ENCODE data around the gene CLIP4. TPM values are rescaled to one million over a fixed set of nuclear protein-coding genes. Genes with fewer than 3 reads are reported as not detected.
A peak's percentile ranks its signal among the peaks of the same experiment; 100 is the strongest.
"Not testable (repeated sequence)": the region's sequence is repeated elsewhere in the genome, so short reads cannot be mapped to it uniquely, and the experiment has no call there.

The CLIP4 gene
- polyA plus RNA-seq, 3 donors from 2014 or later: 20.4 to 32.7 (median 20.5) TPM

DNA sequence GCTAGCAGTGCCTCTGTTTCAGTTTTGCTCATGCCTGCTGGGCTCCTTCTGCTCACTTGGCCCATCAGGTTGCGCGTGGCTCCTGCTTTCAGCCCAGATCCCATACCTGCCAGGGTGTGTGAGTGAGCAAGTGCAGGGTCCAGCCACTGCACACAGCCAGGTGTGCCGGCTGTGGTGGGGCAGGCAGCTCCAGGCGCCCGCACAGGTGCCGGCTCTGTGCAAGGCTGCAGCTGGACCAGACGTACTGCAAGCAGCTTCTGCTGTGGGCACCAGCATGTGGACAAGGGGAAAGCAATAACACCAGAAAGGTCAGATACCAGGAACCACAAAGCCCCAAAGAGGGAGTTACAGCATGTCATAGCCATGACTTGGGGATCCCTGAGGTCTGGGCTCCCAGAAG is 35.3 kb upstream of the CLIP4 start:
- H3K4me3 Mint-ChIP-seq: no peak overlapping the region
- peaks cover 0 to 12% (median 0%) of the 10 kb centered on the region in 3 donors for H3K36me3 Mint-ChIP-seq
- peaks cover 0 to 2% (median 0%) of the 10 kb centered on the region in 3 donors for H3K27me3 Mint-ChIP-seq (ENCODE audit: low read depth in 3 of 3)
- no peak for DNase-seq
- no peaks in the 10 kb centered on the region for H3K9me3 Mint-ChIP-seq
- H3K4me1 Mint-ChIP-seq: no peaks in the 10 kb centered on the region
- H3K27ac Mint-ChIP-seq: no peak overlapping the region

DNA sequence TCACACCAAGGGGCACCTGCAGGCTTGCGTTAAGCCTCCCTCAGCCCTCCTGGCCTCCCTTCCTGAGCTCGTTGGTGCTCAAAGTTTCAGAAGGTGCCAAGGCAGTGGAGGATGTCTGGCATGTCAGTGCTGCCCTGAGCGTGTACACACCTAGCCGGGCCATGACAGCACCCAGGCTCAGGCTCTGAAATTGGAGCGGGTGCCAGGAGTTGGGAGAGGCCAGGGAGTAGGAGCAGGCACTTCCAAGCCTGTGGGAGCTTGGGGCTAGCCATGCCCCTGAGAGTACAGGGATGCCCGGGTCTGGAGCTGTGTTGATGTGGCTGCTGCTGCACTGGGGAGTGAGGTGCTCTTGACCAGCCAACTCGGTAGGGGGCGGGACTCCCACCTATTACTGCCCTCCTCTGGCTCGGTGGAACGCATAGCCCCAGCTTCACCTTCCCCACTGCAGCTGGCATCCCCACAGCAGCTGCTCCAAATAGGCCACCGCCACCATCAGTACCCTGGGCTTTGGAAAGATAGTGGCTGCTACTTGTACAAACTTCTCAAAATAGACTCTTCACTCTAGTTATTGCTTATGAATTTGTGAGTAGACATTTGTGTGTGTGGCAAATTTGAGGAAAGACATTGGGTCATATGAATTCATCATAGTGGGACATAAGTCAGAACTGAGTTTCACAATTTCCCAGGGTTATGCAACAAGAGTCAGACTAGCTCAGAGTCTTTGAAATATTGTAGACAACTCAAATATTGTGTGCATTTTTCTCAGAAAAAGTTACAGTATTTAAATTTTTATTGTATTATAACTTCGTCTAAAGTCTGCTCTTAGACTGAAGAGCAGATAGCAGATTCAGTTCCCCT is 34.1 kb upstream of the CLIP4 start:
- no peak overlapping the region for H3K4me3 Mint-ChIP-seq

DNA sequence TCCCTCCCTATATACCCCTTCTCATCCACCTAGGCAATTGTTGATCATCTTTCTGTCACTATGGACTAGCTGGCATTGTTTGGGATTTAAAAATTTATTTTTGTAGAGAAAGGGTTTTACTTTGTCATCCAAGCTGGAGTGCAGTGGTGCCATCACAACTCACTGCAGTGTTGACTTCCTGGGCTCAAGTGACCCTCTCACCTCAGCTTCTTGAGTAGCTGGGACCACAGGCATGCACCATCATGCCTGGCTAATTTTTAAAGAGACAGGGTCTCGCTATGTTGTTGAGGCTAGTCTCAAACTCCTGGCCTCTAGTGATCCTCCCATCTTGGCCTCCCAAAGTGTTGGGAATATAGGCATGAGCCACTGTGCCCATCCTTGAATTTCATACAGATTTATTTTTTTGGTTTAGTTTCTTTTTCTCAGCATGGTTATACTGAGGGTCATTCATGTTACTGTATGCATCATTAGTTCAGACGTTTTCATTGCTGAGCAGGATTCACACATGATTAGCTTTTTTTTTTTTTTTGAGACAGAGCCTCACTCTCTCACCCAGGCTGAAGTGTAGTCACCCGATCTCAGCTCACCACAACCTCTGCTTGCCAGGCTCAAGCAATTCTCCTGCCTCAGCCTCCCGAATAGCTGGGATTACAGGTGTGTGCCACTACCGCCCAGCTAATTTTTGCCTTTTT is 32.3 kb upstream of the CLIP4 start:
- Mint-ChIP-seq H3K36me3 (peaks cover 0 to 6% (median 0%) of the 10 kb centered on the region in 3 donors), H3K9me3 (no peaks in the 10 kb centered on the region), H3K4me1 (no peaks in the 10 kb centered on the region), H3K27me3 (ENCODE audit: low read depth in 3 of 3) (peaks cover 0 to 2% (median 0%) of the 10 kb centered on the region in 3 donors), H3K4me3 (no peak overlapping the region), H3K27ac (peak overlapping the region in 1 of 6 donors; percentile 10)
- no peak for DNase-seq

More for the DNA sequence above, 34.1 kb upstream of the CLIP4 start:
- Mint-ChIP-seq H3K27ac (no peak overlapping the region), H3K36me3 (peaks cover 0 to 12% (median 0%) of the 10 kb centered on the region in 3 donors), H3K27me3 (ENCODE audit: low read depth in 3 of 3) (peaks cover 0 to 2% (median 0%) of the 10 kb centered on the region in 3 donors), H3K9me3 (no peaks in the 10 kb centered on the region), H3K4me1 (no peaks in the 10 kb centered on the region)
- no peak for DNase-seq

DNA sequence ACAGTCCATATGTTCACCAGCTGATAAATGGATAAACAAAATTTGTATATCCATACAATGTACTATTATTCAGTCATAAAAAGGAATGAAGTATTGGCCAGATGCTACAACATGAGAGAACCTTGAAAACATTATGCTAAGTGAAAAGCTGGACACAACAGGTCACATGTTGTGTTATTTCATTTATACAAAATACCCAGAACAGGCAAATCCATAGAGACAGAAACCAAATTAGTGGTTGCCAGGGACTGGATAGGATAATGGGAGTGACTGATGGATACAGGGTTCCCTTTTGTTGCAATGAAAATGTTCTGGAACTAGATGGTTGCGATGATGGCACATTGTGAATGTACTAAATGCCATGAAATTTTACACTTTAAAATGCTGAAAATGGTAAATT is 30.7 kb upstream of the CLIP4 start:
- Mint-ChIP-seq H3K9me3 (no peaks in the 10 kb centered on the region), H3K27ac (no peak overlapping the region), H3K4me3 (no peak overlapping the region), H3K4me1 (no peaks in the 10 kb centered on the region), H3K36me3 (peaks cover 0 to 6% (median 0%) of the 10 kb centered on the region in 3 donors), H3K27me3 (ENCODE audit: low read depth in 3 of 3) (peaks cover 0 to 2% (median 0%) of the 10 kb centered on the region in 3 donors)
- no peak for DNase-seq

DNA sequence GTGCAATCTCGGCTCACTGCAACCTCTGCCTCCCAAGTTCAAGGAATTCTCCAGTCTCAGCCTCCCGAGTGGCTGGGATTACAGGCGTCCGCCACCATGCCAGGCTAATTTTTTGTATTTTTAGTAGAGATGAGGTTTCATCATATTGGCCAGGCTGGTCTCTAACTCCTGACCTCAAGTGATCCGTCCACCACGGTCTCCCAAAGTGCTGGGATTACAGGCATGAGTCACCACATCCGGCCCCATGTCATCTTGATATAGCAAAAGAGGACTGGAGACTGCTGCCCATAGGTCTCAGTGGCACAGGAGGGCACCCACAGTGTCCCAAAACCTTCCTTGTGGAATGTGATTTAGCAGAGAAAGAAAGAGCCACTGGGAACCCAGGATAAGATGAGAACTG is 24.9 kb upstream of the CLIP4 start:
- H3K36me3 Mint-ChIP-seq; H3K4me1 Mint-ChIP-seq; DNase-seq; H3K4me3 Mint-ChIP-seq; H3K9me3 Mint-ChIP-seq; H3K27me3 Mint-ChIP-seq (ENCODE audit: low read depth in 3 of 3); H3K27ac Mint-ChIP-seq: not testable (repeated sequence)

DNA sequence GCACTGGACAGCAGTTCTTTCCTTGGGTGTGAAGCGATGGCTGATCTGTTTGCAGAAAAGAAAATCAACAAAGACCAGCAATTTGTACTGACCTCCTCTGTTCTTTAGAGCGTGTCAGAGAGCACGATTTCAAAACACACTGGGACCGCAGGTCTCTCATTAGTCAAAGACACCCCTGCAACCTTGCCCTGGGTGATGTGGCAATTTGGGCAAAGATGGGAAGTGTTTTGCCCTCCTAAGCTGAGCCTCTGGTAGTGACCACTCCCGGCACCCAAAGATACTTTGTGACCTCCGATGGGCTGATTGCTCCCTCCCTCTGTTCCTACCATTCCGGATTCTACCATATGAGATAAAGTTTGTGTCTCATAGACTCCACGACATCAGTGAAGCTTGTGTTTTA is 18.2 kb upstream of the CLIP4 start:
- no peak for DNase-seq
- Mint-ChIP-seq H3K27me3 (ENCODE audit: low read depth in 3 of 3) (peaks cover 0 to 3% (median 0%) of the 10 kb centered on the region in 3 donors), H3K9me3 (peaks cover 0 to 2% (median 0%) of the 10 kb centered on the region in 6 donors), H3K4me3 (no peak overlapping the region), H3K27ac (no peak overlapping the region), H3K4me1 (no peaks in the 10 kb centered on the region), H3K36me3 (no peaks in the 10 kb centered on the region)

DNA sequence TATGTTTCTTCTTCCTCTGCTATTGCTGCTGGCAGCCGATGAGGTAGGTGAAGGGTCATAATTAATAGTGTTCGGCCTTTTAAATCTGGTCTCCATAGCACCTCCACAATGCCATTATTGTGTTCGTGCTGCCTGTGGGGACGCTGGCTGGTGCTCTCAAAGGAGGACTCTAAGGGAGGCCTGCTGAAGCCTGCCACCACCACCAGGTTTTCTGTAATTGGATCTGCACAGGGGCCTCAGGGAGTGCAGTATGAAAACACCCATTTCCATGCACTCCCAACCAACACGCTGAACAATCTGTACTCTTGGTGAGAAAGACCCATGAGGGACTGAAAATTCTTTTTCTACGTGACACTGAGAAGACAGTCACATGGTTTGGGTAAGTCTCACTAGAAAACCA is 17.6 kb upstream of the CLIP4 start:
- Mint-ChIP-seq H3K27ac (no peak overlapping the region), H3K4me1 (no peaks in the 10 kb centered on the region), H3K9me3 (peaks cover 0 to 2% (median 0%) of the 10 kb centered on the region in 6 donors), H3K4me3 (no peak overlapping the region), H3K36me3 (no peaks in the 10 kb centered on the region), H3K27me3 (ENCODE audit: low read depth in 3 of 3) (peaks cover 0 to 3% (median 1%) of the 10 kb centered on the region in 3 donors)
- no peak for DNase-seq

DNA sequence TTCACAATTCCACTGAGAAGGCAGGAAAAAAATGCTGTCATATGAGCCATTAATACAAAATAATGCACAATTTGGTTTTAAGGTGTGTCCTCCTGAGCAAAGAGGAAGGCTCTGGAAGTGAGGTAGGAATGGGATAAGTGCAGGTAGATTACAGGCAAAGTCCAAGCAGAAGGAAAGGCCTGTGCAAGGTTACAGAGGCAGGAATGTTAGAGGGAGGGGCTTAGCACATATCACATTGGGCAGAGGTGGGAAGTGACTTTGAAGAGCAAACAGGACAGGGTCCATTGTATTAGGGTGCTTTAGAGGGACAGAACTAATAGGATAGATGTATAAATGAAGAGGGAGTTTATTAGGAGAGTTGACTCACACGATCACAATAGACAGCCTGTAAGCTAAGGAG is 14.7 kb upstream of the CLIP4 start:
- Mint-ChIP-seq H3K36me3 (no peaks in the 10 kb centered on the region), H3K27ac (no peak overlapping the region), H3K27me3 (ENCODE audit: low read depth in 3 of 3) (peaks cover 0 to 1% (median 0%) of the 10 kb centered on the region in 3 donors), H3K9me3 (peaks cover 0 to under 1% (median 0%) of the 10 kb centered on the region in 6 donors), H3K4me3 (no peak overlapping the region), H3K4me1 (no peaks in the 10 kb centered on the region)
- no peak for DNase-seq

DNA sequence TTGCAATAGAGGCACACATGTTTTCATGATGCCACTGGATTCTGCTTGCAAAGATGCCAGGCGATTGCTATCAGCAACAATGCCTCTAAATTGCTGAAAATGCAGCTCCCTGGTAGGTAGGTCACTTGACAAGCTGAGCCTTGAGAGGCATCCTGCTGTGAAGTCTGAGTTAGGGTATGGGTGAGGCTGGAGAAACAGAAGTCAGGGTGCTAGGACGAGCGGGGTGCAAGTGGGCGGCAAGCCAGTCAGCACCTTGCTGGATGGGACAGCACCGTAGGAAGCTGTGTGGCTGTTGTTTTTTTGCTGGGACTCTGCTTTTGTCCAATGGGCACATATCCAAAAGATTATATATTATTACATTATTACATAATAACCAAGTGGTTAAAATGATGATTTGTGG is 10.5 kb upstream of the CLIP4 start:
- Mint-ChIP-seq H3K36me3 (no peaks in the 10 kb centered on the region), H3K27me3 (ENCODE audit: low read depth in 3 of 3) (peaks cover 4 to 7% (median 5%) of the 10 kb centered on the region in 3 donors), H3K9me3 (no peaks in the 10 kb centered on the region), H3K27ac (no peak overlapping the region), H3K4me1 (no peaks in the 10 kb centered on the region), H3K4me3 (no peak overlapping the region)
- DNase-seq: no peak

DNA sequence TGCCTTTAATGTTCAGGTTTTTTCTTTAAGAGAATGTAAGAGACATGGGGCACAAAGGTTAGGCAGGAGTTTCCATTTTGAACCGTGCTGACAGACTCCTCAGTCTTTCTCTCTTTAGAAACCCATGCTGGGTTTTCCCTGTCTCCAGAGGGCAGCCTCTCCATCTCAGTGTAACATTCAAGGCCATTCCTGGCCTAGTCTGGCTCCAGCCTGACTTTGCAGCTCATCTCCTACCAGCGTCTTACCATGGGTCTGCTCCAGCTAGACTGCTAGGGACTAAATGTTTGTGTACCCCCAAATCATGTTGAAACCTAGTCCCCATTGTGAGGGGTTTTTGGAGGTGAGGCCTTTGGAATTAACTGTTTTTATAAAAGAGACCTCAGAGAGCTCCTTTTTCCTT is 9.8 kb upstream of the CLIP4 start:
- H3K4me3 Mint-ChIP-seq: no peak overlapping the region
- no peaks in the 10 kb centered on the region for H3K36me3 Mint-ChIP-seq
- H3K9me3 Mint-ChIP-seq: no peaks in the 10 kb centered on the region
- H3K4me1 Mint-ChIP-seq: no peaks in the 10 kb centered on the region
- no peak for DNase-seq
- no peak overlapping the region for H3K27ac Mint-ChIP-seq
- peaks cover 4 to 7% (median 5%) of the 10 kb centered on the region in 3 donors for H3K27me3 Mint-ChIP-seq (ENCODE audit: low read depth in 3 of 3)

DNA sequence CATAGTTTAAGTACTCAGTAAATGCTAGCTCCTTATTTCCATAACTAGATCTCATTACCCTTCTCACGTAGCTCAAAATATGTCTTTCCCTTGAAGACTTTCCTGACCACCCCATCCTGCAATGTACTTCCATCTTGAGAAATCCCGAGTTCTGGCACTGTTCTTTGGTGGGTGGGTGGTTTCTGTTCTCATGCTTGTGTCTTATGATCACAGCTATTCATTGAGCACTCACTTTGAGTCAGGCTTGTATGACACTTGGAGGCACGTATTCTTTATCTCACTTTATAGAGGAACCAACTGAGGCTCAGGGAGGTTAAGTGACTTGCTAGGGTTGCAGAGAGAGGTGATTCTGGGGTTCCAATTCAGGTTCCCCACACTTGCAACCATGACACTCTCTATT is 9.0 kb upstream of the CLIP4 start:
- no peak for DNase-seq
- no peaks in the 10 kb centered on the region for H3K9me3 Mint-ChIP-seq
- H3K27me3 Mint-ChIP-seq (ENCODE audit: low read depth in 3 of 3): peaks cover 4 to 7% (median 5%) of the 10 kb centered on the region in 3 donors
- H3K4me3 Mint-ChIP-seq: no peak overlapping the region
- no peak overlapping the region for H3K27ac Mint-ChIP-seq
- no peaks in the 10 kb centered on the region for H3K36me3 Mint-ChIP-seq
- H3K4me1 Mint-ChIP-seq: no peaks in the 10 kb centered on the region

DNA sequence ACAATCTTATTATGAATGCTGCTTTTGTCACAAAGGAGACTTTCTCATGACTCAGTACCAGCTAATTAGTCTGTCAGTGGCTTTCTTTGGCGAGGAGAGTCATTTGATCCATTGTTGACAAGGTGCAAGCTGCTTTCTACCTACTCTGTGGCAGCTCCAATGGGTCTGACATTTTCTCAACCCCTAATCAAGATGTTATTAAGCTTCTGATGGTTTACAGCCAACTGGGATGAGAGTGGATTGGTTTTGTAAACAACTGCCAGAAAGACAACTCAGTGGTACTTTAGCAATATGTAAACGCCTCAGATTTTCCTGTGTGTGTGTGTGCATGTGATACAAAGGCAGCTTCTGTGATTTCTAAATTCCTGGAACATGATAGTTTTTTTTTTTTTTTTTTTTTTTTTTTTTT is 8.2 kb upstream of the CLIP4 start:
- peaks cover 4 to 7% (median 5%) of the 10 kb centered on the region in 3 donors for H3K27me3 Mint-ChIP-seq (ENCODE audit: low read depth in 3 of 3)
- H3K9me3 Mint-ChIP-seq: no peaks in the 10 kb centered on the region
- no peak for DNase-seq
- H3K36me3 Mint-ChIP-seq: no peaks in the 10 kb centered on the region
- no peak overlapping the region for H3K27ac Mint-ChIP-seq
- H3K4me3 Mint-ChIP-seq: no peak overlapping the region
- H3K4me1 Mint-ChIP-seq: no peaks in the 10 kb centered on the region

DNA sequence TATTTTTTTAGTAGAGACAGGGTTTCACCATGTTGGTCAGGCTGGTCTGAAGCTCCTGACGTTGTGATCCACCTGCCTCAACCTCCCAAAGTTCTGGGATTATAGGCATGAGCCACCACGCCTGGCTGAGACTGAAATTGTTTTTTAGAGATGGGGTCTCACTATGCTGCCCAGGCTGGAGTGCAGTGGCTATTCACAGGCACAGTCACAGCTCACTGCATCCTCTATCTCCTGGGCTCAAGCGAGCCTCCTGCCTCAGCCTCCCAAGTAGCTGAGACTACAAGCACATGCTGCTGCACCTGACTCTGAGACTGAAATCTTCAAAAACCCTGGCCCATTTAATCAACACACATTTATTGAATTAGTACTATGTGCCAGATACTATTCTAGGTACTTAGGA is 7.7 kb upstream of the CLIP4 start:
- H3K36me3 Mint-ChIP-seq; H3K4me3 Mint-ChIP-seq; H3K27me3 Mint-ChIP-seq (ENCODE audit: low read depth in 3 of 3); H3K27ac Mint-ChIP-seq; H3K9me3 Mint-ChIP-seq; H3K4me1 Mint-ChIP-seq; DNase-seq: not testable (repeated sequence)

DNA sequence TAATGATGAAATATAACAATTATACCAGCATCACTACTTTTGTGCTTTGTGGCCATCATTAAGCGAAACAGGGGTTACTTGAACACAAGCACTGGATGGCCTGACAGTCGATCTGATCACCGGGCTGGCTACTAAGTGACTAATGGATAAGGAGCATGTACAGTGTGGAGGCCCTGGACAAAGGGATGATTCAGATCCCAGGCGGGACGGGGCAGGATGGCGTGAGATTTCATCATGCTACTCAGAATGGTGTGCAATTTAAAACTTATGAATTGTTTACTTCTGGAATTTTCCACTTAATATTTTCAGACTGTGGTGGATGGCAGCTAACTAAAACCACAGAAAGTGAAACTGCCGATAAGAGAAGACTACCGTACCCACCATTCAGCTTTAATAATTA is 7.0 kb upstream of the CLIP4 start:
- Mint-ChIP-seq H3K36me3 (no peaks in the 10 kb centered on the region), H3K4me3 (no peak overlapping the region), H3K27ac (no peak overlapping the region), H3K27me3 (ENCODE audit: low read depth in 3 of 3) (peaks cover 2 to 7% (median 5%) of the 10 kb centered on the region in 3 donors), H3K4me1 (no peaks in the 10 kb centered on the region), H3K9me3 (no peaks in the 10 kb centered on the region)
- DNase-seq: no peak
